Activated naive CD4-positive, alpha-beta T cell treated with Interleukin-2 at 50 U/mL for 16 hours (primary cell): Measurements from ENCODE around the gene COL4A1.

ENCODE experiments used
- DNase-seq: peaks from one replicate; pipeline ENCODE4 v3.0.0-alpha.2; 2020

Gene COL4A1

GRCh38 chr13:110212529-110212928, 94.4 kb downstream of the COL4A1 start:
- no peak for DNase-seq

GRCh38 chr13:110211735-110212134, 95.2 kb downstream of the COL4A1 start:
- DNase-seq = no peak

GRCh38 chr13:110211046-110211445, 95.9 kb downstream of the COL4A1 start:
- no peak for DNase-seq

- DNase-seq = no peak
Observed at GRCh38 chr13:110210604-110210985, 96.4 kb downstream of the COL4A1 start.

- no peak for DNase-seq
Observed at GRCh38 chr13:110209950-110210603, 96.9 kb downstream of the COL4A1 start.

- no peak for DNase-seq
Observed at GRCh38 chr13:110208116-110208515, 98.8 kb downstream of the COL4A1 start.

GRCh38 chr13:110206996-110207395, 100.0 kb downstream of the COL4A1 start:
- DNase-seq = no peak

GRCh38 chr13:110206185-110206584, 100.8 kb downstream of the COL4A1 start:
- no peak for DNase-seq

- no peak for DNase-seq
Observed at GRCh38 chr13:110201114-110201513, 105.8 kb downstream of the COL4A1 start.

- no peak for DNase-seq
Observed at GRCh38 chr13:110200276-110200870, 106.6 kb downstream of the COL4A1 start.

- DNase-seq = no peak
Observed at GRCh38 chr13:110199046-110199831, 107.7 kb downstream of the COL4A1 start.

GRCh38 chr13:110197471-110197870, 109.5 kb downstream of the COL4A1 start:
- DNase-seq = no peak

GRCh38 chr13:110197026-110197425, 109.9 kb downstream of the COL4A1 start:
- no peak for DNase-seq

GRCh38 chr13:110195547-110196485, 111.1 kb downstream of the COL4A1 start:
- no peak for DNase-seq

- no peak for DNase-seq
Observed at GRCh38 chr13:110194451-110194850, 112.5 kb downstream of the COL4A1 start.

GRCh38 chr13:110193491-110193890, 113.5 kb downstream of the COL4A1 start:
- no peak for DNase-seq

- DNase-seq = no peak
Observed at GRCh38 chr13:110192472-110192871, 114.5 kb downstream of the COL4A1 start.

- no peak for DNase-seq
Observed at GRCh38 chr13:110187641-110188161, 119.3 kb downstream of the COL4A1 start.

- DNase-seq = no peak
Observed at GRCh38 chr13:110186231-110186855, 120.6 kb downstream of the COL4A1 start.

GRCh38 chr13:110185696-110186095, 121.3 kb downstream of the COL4A1 start:
- DNase-seq = no peak

- DNase-seq = no peak
Observed at GRCh38 chr13:110183910-110184309, 123.0 kb downstream of the COL4A1 start.

GRCh38 chr13:110182461-110182860, 124.5 kb downstream of the COL4A1 start:
- no peak for DNase-seq
